Suppressor macrophage treated with lipopolysaccharide for 4 hours (primary cell): Measurements from ENCODE around the gene NBAS.

Experiments
- DNase-seq: peaks from one replicate; pipeline ENCODE4 v3.0.0-alpha.2; 2020

NBAS gene

GRCh38 chr2:15560988-15561573 is at the start of gene NBAS:
NBAS (minus strand) TSS chr2:15561334; CDS start chr2:15561304, 30 bp downstream.
- DNase-seq = peak; percentile 89

- no peak for DNase-seq
Observed at GRCh38 chr2:15610430-15610952, 49.4 kb upstream of the NBAS start.

- DNase-seq = no peak
Observed at GRCh38 chr2:15609341-15610042, 48.4 kb upstream of the NBAS start.

- no peak for DNase-seq
Observed at GRCh38 chr2:15608392-15608761, 47.2 kb upstream of the NBAS start.

GRCh38 chr2:15607709-15608391 is 46.7 kb upstream of the NBAS start:
- no peak for DNase-seq

GRCh38 chr2:15606481-15607441 is 45.6 kb upstream of the NBAS start:
- no peak for DNase-seq

- no peak for DNase-seq
Observed at GRCh38 chr2:15605721-15606120, 44.6 kb upstream of the NBAS start.

- no peak for DNase-seq
Observed at GRCh38 chr2:15603948-15604347, 42.8 kb upstream of the NBAS start.

GRCh38 chr2:15603044-15603765 is 42.1 kb upstream of the NBAS start:
- no peak for DNase-seq

GRCh38 chr2:15602393-15602792 is 41.3 kb upstream of the NBAS start:
- DNase-seq = no peak

GRCh38 chr2:15601681-15602080 is 40.5 kb upstream of the NBAS start:
- DNase-seq = no peak

GRCh38 chr2:15599994-15600393 is 38.9 kb upstream of the NBAS start:
- DNase-seq = no peak

- DNase-seq = no peak
Observed at GRCh38 chr2:15596968-15597367, 35.8 kb upstream of the NBAS start.

GRCh38 chr2:15596350-15596749 is 35.2 kb upstream of the NBAS start:
- DNase-seq = no peak

GRCh38 chr2:15595936-15596335 is 34.8 kb upstream of the NBAS start:
- no peak for DNase-seq

GRCh38 chr2:15595342-15595905 is 34.3 kb upstream of the NBAS start:
- no peak for DNase-seq

GRCh38 chr2:15594291-15595256 is 33.4 kb upstream of the NBAS start:
- DNase-seq = no peak

GRCh38 chr2:15593327-15593705 is 32.2 kb upstream of the NBAS start:
- no peak for DNase-seq

- peak; percentile 92 for DNase-seq
Observed at GRCh38 chr2:15591692-15592463, 30.7 kb upstream of the NBAS start, which contains the start of gene DDX1. DDX1 (plus strand) TSS chr2:15591868; CDS start chr2:15591934, 66 bp downstream.

GRCh38 chr2:15591373-15591691 is 30.2 kb upstream of the NBAS start:
- DNase-seq = no peak
